Measurements from ENCODE around the gene CCDC85A. TPM values are rescaled to one million over a fixed set of nuclear protein-coding genes. Genes with fewer than 3 reads are reported as not detected.

The CCDC85A gene
- total RNA-seq, 2 experiments from 2014 or later, result not detected

DNA sequence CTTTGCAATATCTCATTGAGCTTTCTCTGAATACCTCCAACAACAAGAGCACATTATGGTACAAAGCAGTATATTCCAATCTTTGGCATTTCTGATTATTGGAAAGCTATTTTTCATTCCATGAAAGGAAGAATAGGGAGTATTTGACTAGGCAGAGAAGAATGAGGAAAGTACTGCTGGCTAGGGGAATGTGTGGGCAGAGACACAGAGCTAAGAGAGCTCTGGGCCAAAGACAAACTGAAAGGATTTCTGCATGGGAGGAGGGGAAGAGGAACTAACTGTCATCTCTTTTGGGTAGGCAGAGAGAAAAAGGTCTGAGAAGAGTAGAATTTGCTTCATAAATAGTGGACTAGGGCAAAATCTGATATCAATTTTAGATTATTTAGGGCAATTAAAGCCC is 150.8 kb downstream of the CCDC85A start:
- no peaks in the 10 kb centered on the region for H3K27me3 Mint-ChIP-seq
- no peaks in the 10 kb centered on the region for H3K4me1 Mint-ChIP-seq
- no peaks in the 10 kb centered on the region for H3K36me3 Mint-ChIP-seq
- DNase-seq, result no peak
- H3K27ac Mint-ChIP-seq, result no peak overlapping the region
- no peak overlapping the region for H3K4me3 Mint-ChIP-seq
- no peaks in the 10 kb centered on the region for H3K9me3 Mint-ChIP-seq

DNA sequence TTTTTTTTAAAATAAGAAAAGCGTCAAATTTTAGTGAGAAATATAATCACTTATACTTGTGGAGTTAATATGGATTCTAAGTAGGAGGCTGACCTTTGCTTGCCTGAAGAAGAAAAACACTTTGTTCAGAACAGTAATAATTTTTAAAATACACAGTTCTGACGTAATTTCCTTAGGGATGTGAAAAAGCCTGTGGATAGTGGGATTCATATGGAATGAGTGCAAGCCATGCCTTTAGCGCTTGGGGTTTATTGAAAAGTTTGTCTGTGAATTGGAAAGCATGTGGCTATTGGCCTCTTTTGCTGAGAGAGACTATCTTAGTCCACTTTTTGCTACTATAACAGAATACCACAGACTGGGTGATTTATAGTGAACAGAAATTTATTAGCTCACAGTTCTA is 151.3 kb downstream of the CCDC85A start:
- Mint-ChIP-seq H3K27me3 (no peaks in the 10 kb centered on the region), H3K36me3 (no peaks in the 10 kb centered on the region), H3K4me3 (no peak overlapping the region), H3K4me1 (no peaks in the 10 kb centered on the region), H3K9me3 (no peaks in the 10 kb centered on the region), H3K27ac (no peak overlapping the region)
- DNase-seq, result no peak

DNA sequence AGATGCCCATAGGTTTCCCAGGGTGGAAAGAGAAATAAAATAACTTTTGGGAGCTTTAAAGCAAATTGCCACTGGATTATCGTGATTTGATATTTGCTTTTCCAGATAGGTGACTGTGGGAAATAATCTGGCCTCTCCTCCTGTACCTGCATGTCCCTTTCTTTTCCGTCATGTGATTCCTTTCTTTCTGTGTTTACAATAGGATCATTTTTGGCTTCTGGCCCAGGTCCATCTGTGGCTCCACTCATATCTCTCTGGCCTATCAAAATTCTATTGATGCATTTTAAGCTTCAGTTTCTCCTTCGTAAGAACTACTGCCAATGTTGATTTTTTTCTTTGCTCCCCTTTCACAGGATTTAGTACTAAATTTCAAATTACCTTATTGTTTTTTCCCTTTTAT is 153.6 kb downstream of the CCDC85A start:
- H3K4me1 Mint-ChIP-seq, result no peaks in the 10 kb centered on the region
- H3K9me3 Mint-ChIP-seq, result no peaks in the 10 kb centered on the region
- H3K36me3 Mint-ChIP-seq, result no peaks in the 10 kb centered on the region
- H3K27ac Mint-ChIP-seq, result no peak overlapping the region
- H3K4me3 Mint-ChIP-seq, result no peak overlapping the region
- H3K27me3 Mint-ChIP-seq, result no peaks in the 10 kb centered on the region
- DNase-seq, result no peak

DNA sequence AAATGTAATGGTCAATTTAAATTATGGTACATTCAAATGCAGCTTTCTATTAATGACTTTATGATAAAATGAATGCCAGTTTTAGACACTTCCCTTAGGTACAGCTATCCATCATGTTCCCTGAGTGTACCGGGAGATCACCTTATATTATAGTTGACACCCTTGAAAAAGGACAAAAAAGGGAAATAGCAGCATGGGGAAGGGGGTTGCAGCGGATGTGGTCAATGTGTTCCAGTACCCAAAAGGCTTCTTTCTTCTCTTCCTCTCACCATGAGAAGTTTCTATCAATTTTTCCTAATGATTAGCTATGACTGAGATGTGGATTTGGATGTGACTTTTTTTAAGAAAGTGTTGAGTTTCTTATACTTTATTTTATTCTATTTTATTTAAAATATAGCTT is 154.4 kb downstream of the CCDC85A start:
- DNase-seq, result no peak
- Mint-ChIP-seq H3K9me3 (no peaks in the 10 kb centered on the region), H3K36me3 (no peaks in the 10 kb centered on the region), H3K27me3 (no peaks in the 10 kb centered on the region), H3K27ac (no peak overlapping the region), H3K4me3 (no peak overlapping the region), H3K4me1 (no peaks in the 10 kb centered on the region)

DNA sequence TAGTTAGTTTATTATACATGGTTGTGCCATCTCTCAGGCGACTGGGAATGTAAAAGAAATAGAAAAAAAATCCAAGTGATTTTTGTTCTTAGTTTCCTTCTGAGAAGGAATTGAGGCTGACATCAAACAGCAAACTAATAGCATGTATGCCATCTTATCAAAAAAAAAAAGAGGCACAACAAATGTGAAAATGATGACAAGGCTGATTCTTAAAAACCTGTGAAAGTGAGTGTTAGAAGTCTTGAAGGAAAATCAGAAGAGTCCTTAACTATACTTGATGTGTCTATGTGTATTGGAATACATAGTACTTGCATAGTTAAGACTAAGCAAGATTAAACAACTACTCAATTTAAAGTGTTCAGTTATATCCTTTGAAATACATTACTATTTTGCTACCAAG is 161.0 kb downstream of the CCDC85A start:
- Mint-ChIP-seq H3K27ac (no peak overlapping the region), H3K9me3 (no peaks in the 10 kb centered on the region), H3K4me1 (no peaks in the 10 kb centered on the region), H3K4me3 (no peak overlapping the region), H3K36me3 (no peaks in the 10 kb centered on the region), H3K27me3 (no peaks in the 10 kb centered on the region)
- no peak for DNase-seq

DNA sequence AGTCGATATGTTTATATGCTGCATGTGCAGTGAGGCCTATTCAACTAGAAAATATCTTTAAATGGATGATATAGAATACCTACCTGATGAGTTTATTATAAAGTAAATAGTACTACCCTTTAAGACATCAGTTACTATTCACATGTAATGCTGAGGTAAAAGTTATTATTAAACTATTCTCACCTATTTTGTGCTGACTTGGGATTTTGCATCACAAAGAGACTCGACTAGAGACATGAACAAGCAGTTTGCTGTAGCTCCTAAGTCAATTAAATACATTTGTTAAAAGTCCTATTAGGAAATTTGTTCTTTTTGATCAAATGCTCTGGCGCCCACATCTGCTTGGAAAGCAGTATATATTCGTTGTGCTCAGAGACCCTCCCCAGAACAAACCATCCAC is 164.1 kb downstream of the CCDC85A start:
- H3K27me3 Mint-ChIP-seq, result no peaks in the 10 kb centered on the region
- H3K9me3 Mint-ChIP-seq, result no peaks in the 10 kb centered on the region
- H3K36me3 Mint-ChIP-seq, result no peaks in the 10 kb centered on the region
- H3K27ac Mint-ChIP-seq, result no peak overlapping the region
- no peaks in the 10 kb centered on the region for H3K4me1 Mint-ChIP-seq
- no peak overlapping the region for H3K4me3 Mint-ChIP-seq
- no peak for DNase-seq

DNA sequence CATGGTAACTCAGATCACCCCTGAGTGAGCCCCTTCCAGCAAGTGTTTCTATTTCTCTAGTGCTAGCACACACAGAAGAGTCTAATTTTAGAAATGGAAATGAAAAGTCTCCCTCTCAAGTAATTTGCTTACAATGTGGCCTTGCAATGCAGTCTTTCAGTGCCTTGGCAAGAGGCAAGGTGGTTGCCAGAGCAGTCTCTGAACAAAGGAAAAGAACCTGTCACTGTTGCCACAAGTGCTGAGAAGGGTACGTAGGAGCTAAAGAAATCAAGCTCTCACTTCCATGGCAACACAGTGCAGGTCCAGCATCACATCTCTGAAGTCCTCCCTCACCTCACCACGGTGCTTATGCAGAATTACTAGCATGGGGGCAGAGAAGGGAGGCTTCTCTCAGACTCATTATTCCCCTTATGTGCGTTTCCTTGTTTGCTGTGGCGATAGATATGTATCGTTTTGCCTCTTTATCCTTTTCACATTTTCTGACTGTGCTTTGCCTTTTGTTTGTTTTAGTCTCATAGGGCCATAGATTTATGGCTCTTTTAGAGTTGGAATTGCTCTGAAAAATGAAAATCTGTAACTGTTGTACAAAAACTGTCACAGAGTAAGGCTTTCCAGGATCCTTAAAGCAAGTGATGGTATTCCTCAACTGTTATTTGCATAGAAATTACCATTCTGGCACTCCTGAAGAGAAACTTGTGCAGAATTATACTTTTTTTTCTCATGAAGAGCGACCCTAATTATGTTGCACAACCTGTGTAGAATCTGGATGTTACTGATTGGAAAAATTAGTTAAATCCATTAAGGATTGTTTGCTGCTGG is 164.8 kb downstream of the CCDC85A start:
- H3K27me3 Mint-ChIP-seq, result no peaks in the 10 kb centered on the region
- no peak for DNase-seq
- H3K27ac Mint-ChIP-seq, result no peak overlapping the region
- H3K36me3 Mint-ChIP-seq, result no peaks in the 10 kb centered on the region
- no peak overlapping the region for H3K4me3 Mint-ChIP-seq
- no peaks in the 10 kb centered on the region for H3K4me1 Mint-ChIP-seq
- H3K9me3 Mint-ChIP-seq, result no peaks in the 10 kb centered on the region

DNA sequence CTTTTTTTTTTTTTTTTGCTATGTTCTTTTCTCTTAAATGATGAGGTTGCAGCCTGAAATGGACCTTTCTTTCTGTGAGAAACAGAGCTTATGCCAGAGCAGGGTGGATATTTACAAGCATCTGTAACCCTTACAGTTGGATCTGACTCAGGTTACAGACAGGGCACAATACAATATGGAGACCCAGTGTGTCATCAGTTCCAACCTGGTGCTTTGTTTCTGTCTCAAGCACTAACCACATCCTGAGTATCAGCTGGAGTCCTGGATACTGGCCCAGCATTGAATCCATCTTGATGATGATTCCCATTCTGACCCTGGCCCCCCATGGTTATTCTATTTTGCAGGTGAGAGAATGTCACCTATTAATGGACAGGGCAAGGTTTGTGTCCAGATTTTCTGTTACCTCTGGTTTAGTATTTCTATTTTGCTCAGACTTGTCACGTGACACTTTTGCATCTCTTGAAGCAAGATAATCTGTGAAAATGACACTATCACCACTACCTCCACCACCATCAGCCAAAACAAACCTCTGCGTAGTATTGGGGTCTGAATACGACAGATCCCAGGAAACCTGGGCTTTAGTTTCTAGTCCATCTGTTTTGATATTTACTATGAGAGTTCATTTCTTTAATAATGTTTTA is 174.0 kb downstream of the CCDC85A start:
- no peaks in the 10 kb centered on the region for H3K36me3 Mint-ChIP-seq
- no peaks in the 10 kb centered on the region for H3K27me3 Mint-ChIP-seq
- H3K4me3 Mint-ChIP-seq, result no peak overlapping the region
- no peak for DNase-seq
- H3K27ac Mint-ChIP-seq, result no peak overlapping the region
- no peaks in the 10 kb centered on the region for H3K9me3 Mint-ChIP-seq
- H3K4me1 Mint-ChIP-seq, result no peaks in the 10 kb centered on the region

DNA sequence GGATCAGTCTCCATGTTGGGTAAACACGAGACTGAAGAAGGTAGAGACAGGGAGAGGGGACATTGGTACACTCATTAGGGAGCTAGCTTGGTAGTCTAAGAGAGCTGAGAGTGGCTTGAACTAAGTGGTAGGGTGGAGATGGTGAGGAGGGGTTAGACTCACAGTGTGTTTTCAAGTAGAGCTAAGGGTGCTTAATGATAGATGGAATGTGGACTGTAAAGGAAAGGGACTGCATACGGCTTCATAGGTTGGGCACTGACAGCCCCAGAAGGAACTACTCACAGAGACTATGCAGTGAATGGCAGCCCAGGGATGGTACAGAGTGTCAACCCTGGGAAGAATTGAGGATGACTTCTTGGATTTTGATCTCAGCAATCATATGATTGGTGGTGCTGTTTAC is 178.1 kb downstream of the CCDC85A start:
- no peaks in the 10 kb centered on the region for H3K9me3 Mint-ChIP-seq
- no peaks in the 10 kb centered on the region for H3K27me3 Mint-ChIP-seq
- H3K4me1 Mint-ChIP-seq, result no peaks in the 10 kb centered on the region
- no peaks in the 10 kb centered on the region for H3K36me3 Mint-ChIP-seq
- no peak overlapping the region for H3K4me3 Mint-ChIP-seq
- H3K27ac Mint-ChIP-seq, result no peak overlapping the region
- no peak for DNase-seq

DNA sequence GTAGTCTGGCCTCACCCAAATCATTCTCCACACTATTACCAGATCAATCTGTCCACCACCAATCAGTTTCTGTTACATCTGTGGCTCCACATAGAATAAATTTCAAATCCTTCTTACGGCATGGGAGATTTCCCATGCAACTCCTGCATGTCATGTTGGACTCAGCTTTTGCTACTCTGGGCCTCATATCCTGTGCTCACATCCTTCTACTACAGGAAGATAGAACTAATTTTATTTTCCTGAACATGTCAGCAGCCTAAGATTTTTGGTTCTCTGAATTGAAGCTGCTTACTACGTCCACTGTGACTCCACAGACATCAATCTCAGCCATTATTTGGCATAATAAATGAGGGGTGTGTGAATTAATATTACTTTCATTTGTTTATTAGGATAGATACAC is 181.1 kb downstream of the CCDC85A start:
- no peak for DNase-seq
- no peaks in the 10 kb centered on the region for H3K9me3 Mint-ChIP-seq
- H3K4me3 Mint-ChIP-seq, result no peak overlapping the region
- H3K27me3 Mint-ChIP-seq, result no peaks in the 10 kb centered on the region
- H3K36me3 Mint-ChIP-seq, result no peaks in the 10 kb centered on the region
- no peaks in the 10 kb centered on the region for H3K4me1 Mint-ChIP-seq
- no peak overlapping the region for H3K27ac Mint-ChIP-seq

DNA sequence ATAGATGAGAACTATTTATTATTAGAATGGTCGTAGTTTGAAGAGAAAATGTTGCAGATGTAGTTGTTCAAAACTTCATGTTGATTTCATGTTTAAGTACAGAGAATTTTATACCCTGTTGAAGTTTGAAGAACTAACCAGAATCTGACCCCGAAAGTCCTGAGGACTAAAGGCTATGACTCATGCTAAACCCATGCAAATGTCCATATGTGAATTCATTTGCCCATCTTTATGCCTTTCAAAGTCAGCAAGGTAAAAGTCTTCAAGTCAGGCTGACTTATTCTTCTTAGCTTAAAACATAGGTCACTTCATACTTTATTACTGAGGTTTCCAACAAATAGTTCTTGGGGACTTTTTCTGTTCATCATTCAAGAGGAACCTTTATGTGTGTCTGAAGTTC is 185.5 kb downstream of the CCDC85A start:
- no peaks in the 10 kb centered on the region for H3K9me3 Mint-ChIP-seq

DNA sequence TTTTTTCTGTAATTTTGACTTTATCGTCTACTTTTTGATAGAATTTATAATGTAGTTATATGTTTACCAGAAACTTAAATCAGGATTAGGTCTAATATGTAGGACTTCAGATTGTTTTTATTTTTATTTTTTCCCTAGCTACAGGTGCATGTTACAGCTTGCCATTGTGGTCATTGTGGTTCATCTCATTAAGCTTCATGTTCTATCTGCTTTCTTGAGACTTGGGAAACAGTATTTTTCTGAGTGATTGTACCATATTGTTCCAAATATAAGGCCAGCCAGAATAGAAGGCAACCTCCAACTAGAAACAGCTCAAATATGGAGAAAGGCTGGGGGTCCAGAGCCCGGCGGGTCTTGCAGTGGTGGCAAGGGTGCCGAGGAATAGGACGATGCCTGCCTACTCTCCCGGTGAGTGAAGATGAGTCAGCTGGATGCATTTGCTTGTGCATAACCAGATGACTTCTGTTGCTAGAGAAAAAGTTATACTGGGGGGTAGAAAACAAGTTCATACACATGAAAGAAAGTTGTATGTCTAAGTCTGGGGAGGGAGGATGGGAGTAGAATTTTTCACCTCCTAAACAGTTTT is 188.4 kb downstream of the CCDC85A start:
- H3K27me3 Mint-ChIP-seq, result no peaks in the 10 kb centered on the region
- H3K4me1 Mint-ChIP-seq, result no peaks in the 10 kb centered on the region
- DNase-seq, result no peak
- H3K9me3 Mint-ChIP-seq, result peaks cover 1% of the 10 kb centered on the region
- no peak overlapping the region for H3K4me3 Mint-ChIP-seq
- H3K27ac Mint-ChIP-seq, result no peak overlapping the region
- H3K36me3 Mint-ChIP-seq, result no peaks in the 10 kb centered on the region

More for the DNA sequence above, 185.5 kb downstream of the CCDC85A start:
- Mint-ChIP-seq H3K27me3 (no peaks in the 10 kb centered on the region), H3K36me3 (no peaks in the 10 kb centered on the region), H3K27ac (no peak overlapping the region), H3K4me1 (no peaks in the 10 kb centered on the region), H3K4me3 (no peak overlapping the region)
- no peak for DNase-seq

DNA sequence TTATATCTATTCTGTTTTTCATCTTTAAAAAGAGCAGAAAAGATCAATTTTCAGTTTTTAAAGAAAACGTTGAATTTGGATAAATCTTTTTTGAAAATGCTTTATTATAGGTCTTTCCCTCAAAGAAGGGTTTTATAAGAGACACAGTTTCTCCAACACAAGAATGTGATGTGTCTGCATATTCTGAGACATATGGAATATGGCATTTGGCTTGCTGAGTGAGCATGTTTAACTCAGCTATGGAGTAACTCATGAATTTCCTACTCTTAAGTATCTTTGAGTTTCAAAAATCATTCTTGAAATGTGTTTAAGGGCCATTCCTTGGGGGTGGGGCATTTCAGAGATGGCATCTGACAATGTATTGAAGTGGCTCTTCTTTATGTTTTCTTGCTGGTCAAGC is 191.5 kb downstream of the CCDC85A start:
- Mint-ChIP-seq H3K36me3 (no peaks in the 10 kb centered on the region), H3K27me3 (no peaks in the 10 kb centered on the region), H3K4me1 (no peaks in the 10 kb centered on the region), H3K4me3 (no peak overlapping the region), H3K9me3 (peaks cover 1% of the 10 kb centered on the region), H3K27ac (no peak overlapping the region)
- no peak for DNase-seq

DNA sequence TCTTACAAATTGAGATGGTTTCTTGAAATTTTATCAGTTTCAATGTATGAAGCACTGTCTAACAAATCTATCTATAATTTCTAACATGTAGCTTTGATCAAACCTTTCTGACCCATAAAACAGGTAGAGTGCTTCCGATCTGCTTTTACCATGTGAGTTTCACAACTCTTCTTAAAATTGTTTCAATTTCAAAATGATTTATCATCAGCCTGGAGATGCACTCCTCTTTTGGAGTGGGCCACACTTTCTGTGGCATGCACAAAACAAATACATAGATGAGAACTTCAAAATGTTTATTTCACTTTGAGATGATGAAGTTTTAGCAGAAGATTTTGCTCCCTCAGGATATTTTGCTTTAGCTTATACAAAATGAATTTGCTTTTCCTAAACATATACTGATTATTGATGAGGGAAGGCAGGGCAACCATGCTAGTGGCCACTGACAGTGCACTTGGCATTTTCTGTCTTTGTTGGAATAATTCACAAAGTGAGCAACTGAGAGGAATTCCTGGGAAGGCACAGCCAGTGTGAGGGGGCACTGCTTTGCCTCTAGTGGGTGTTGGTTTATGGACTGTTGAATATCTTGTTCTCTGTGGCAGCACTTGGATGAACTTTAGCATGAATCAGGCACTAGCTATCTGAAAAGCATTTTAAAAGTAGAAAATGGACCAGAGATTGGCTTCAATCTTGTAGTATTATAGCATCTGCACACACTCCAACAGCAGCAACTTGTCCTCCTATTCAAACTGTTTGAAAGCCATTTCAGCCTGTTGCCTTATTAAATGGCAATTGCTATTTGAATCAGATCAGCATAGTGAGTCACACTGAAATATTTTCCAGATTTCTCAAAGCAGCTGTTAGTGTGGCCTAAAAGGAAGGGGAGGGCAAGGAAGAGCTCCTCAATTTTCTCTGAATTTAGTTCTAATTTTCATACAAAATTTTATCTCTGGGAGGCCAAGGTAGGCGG is 193.2 kb downstream of the CCDC85A start:
- Mint-ChIP-seq H3K9me3 (peaks cover 1% of the 10 kb centered on the region), H3K4me1 (no peaks in the 10 kb centered on the region), H3K27me3 (no peaks in the 10 kb centered on the region), H3K27ac (no peak overlapping the region), H3K36me3 (no peaks in the 10 kb centered on the region), H3K4me3 (no peak overlapping the region)
- DNase-seq, result no peak

DNA sequence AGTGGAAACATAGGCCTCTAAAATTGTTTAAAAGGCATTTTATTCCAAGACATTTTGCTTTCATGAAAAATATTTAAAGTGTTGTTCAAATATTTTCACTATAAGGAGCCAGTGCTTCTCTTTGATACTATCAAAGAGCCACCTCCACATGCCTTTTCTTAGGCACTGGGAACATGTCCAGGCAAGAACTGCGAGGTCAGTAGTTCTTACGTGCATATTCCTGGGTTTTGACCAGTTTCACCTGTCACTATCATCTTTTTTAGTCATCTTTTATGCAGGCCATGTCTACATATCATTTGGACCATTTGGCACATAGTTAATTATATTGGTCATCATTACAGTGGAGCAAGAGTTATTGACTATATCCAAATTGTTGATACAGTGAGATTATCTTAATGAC is 195.3 kb downstream of the CCDC85A start:
- Mint-ChIP-seq H3K27ac (no peak overlapping the region), H3K4me3 (no peak overlapping the region), H3K36me3 (no peaks in the 10 kb centered on the region), H3K4me1 (no peaks in the 10 kb centered on the region), H3K9me3 (peaks cover 1% of the 10 kb centered on the region), H3K27me3 (no peaks in the 10 kb centered on the region)
- DNase-seq, result no peak

Measured in activated naive CD8-positive, alpha-beta T cell treated with anti-CD3 and anti-CD28 coated beads for 36 hours (primary cell).